Lower leg skin (tissue), 4 donors: ENCODE results near the gene RPL7A. TPM values are rescaled to one million over a fixed set of nuclear protein-coding genes. Genes with fewer than 3 reads are reported as not detected.

Experiments used
- DNase-seq, 2 donors: peaks; one replicate each; pipeline ENCODE4 v3.0.0-alpha.2; 2019; ENCODE audit warnings: low spot score in 2 of 2
- H3K4me3 ChIP-seq: fragments of 200-600 bp; sonication (generic); 2 replicates; pipeline ENCODE4 v1.5.1; 2017; ENCODE audit warnings: mild to moderate bottlenecking, low read depth; ENCODE audit not compliant: poor library complexity, severe bottlenecking
- POLR2A ChIP-seq, 2 donors: fragments of 450-650 bp; IDR thresholded peaks; one replicate each; pipeline ENCODE4 v1.6.1; 2016 to 2017; ENCODE audit warnings: antibody characterized with exemption in 2 of 2, mild to moderate bottlenecking in 1 of 2, moderate library complexity in 1 of 2
- WGBS, 2 donors: methylation state at CpG; one replicate each; pipeline ENCODE4 v1.1.5; 2018; 5-methylcytosine and 5-hydroxymethylcytosine counted together
- intact Hi-C: fragments of 100-400 bp; cut with DNase I; formaldehyde crosslinking; loops from one replicate; pipeline ENCODE4 v1.15.0; 2023; ENCODE audit warnings: low total_unique reads
- total RNA-seq, 4 donors: library from RNA; depleted of rRNA; stranded (reverse); fragments of >200 nt; gene quantifications; one replicate each; pipeline ENCODE4 v1.1.0, GENCODE V29; 2016
- TF ChIP-seq, protein P1 (sequence below), 3 donors: fragments of 450-650 bp; IDR thresholded peaks; one replicate each; pipeline ENCODE4 v1.5.1; 2016; ENCODE audit warnings: antibody characterized with exemption in 3 of 3, mild to moderate bottlenecking in 3 of 3, moderate library complexity in 2 of 3

RPL7A gene
- total RNA-seq, 4 donors from 2014 or later = 2,005 to 2,991 (median 2,631) TPM

GRCh38 chr9:133335924-133336811 is 11.8 kb upstream of the RPL7A start, which contains the start of gene SURF6:
SURF6 (minus strand) TSS chr9:133336188; CDS start chr9:133336132, 56 bp downstream.
- WGBS, 2 donors = 5 to 6% methylated on average over 32 to 55 of the region's 70 CpGs
- intact Hi-C loops = loop anchor here (10.0 kb wide), 1 partner anchor 151 kb away; no protein-coding TSS in a partner anchor

GRCh38 chr9:133339641-133340040 is 8.4 kb upstream of the RPL7A start:
- WGBS, 2 donors = 74 to 76% methylated on average over 5 of the region's 5 CpGs
- no peak overlapping the region for H3K4me3 ChIP-seq
- no peak for DNase-seq
- no peak for TF ChIP-seq POLR2A (IDR thresholded peaks at IDR 0.05)
- TF ChIP-seq, protein P1, sequence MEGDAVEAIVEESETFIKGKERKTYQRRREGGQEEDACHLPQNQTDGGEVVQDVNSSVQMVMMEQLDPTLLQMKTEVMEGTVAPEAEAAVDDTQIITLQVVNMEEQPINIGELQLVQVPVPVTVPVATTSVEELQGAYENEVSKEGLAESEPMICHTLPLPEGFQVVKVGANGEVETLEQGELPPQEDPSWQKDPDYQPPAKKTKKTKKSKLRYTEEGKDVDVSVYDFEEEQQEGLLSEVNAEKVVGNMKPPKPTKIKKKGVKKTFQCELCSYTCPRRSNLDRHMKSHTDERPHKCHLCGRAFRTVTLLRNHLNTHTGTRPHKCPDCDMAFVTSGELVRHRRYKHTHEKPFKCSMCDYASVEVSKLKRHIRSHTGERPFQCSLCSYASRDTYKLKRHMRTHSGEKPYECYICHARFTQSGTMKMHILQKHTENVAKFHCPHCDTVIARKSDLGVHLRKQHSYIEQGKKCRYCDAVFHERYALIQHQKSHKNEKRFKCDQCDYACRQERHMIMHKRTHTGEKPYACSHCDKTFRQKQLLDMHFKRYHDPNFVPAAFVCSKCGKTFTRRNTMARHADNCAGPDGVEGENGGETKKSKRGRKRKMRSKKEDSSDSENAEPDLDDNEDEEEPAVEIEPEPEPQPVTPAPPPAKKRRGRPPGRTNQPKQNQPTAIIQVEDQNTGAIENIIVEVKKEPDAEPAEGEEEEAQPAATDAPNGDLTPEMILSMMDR (IDR thresholded peaks at IDR 0.05) = no peak
- intact Hi-C loops = loop anchor here (10.0 kb wide), 1 partner anchor 155 kb away; no protein-coding TSS in a partner anchor

More at GRCh38 chr9:133335924-133336811, 11.8 kb upstream of the RPL7A start, which contains the start of gene SURF6:
- peak; percentile 85 to 97 for DNase-seq
- TF ChIP-seq POLR2A (IDR thresholded peaks at IDR 0.05) = no peak
- TF ChIP-seq, protein P1 (IDR thresholded peaks at IDR 0.05) = no peak
- H3K4me3 ChIP-seq = peak within 1 kb of the TSS; percentile 82

DNA sequence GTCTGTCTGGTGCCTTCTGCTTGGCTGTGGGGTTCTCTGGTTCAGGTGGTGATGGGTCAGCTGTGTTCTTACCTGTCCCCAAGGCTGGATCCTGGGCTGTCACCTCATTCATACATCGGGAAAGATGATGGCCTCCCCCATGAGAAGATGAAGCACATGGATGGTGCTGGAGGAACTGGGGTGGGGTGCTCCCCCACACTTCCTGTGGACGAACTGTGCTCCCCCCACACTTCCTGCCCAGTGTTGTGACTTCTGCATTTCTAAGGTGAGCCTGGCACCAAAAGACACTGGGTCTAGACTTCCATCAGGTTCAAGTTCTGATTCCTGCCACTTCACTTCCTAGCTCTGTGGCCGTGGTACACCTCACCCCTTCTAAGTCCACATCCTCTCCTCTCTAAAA is 7.8 kb upstream of the RPL7A start:
- intact Hi-C loops = no loop called here
- TF ChIP-seq, protein P1 (IDR thresholded peaks at IDR 0.05) = no peak
- TF ChIP-seq POLR2A (IDR thresholded peaks at IDR 0.05) = no peak
- WGBS, 2 donors = 79 to 82% methylated on average over 3 of the region's 3 CpGs
- DNase-seq = no peak
- no peak overlapping the region for H3K4me3 ChIP-seq

DNA sequence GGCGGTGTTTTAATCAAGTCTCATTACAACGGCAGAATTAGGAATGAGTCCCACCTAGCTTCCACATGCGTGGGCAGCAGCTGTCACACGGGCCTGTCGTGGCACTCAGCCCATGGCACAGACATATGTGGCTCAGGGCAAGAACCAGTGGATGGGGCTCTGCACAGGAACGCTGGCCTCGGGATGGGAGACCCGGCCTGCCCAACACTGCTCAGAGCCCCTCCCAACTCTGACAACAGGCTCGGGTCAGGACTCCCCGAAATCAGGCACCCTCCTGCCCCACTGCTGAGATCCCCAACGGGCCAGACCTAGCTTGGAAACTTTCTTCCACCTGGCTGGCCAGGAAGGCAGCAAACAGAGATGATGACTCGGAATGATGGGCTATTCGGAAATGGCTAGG is 7.1 kb upstream of the RPL7A start:
- DNase-seq = no peak
- no peak overlapping the region for H3K4me3 ChIP-seq
- 77 to 84% methylated on average over 10 to 13 of the region's 13 CpGs for WGBS, 2 donors
- no peak for TF ChIP-seq POLR2A (IDR thresholded peaks at IDR 0.05)
- TF ChIP-seq, protein P1 (IDR thresholded peaks at IDR 0.05) = no peak
- intact Hi-C loops = no loop called here

GRCh38 chr9:133341369-133342068 is 6.5 kb upstream of the RPL7A start:
- intact Hi-C loops = no loop called here
- DNase-seq = peak; percentile 46 to 91
- 83 to 85% methylated on average over 13 to 15 of the region's 15 CpGs for WGBS, 2 donors
- TF ChIP-seq POLR2A (IDR thresholded peaks at IDR 0.05) = no peak
- TF ChIP-seq, protein P1 (IDR thresholded peaks at IDR 0.05) = no peak
- H3K4me3 ChIP-seq = no peak overlapping the region
